H54 (cell line): Measurements from ENCODE around the gene RGS2.
A peak's percentile ranks its signal among the peaks of the same experiment; 100 is the strongest.

Experiments
- DNase-seq: peaks from one replicate; pipeline ENCODE4 v3.0.0; 2011; ENCODE audit warnings: low spot score, mixed read lengths; ENCODE audit not compliant: insufficient read length
- FAIRE-seq: peaks from 3 replicates; lab custom pipeline; 2011; peaks lifted over from hg19 to GRCh38; lab: Jason Lieb, UNC
- POLR2A ChIP-seq: IDR thresholded peaks from 2 replicates; pipeline ENCODE4 v1.6.1; 2011; ENCODE audit warnings: low read depth, mild to moderate bottlenecking, low read length

Gene RGS2

GRCh38 chr1:192807211-192808162 lies 1.4 kb upstream of the RGS2 start:
- DNase-seq (no peak), FAIRE-seq (peak; percentile 71)
- no peak for TF ChIP-seq POLR2A

GRCh38 chr1:192808163-192808517 lies 699 bp upstream of the RGS2 start:
- FAIRE-seq (no peak), DNase-seq (no peak)
- TF ChIP-seq POLR2A, result no peak

GRCh38 chr1:192809307-192810252 lies 741 bp downstream of the RGS2 start:
- DNase-seq, result no peak
- TF ChIP-seq POLR2A, result no peak
- FAIRE-seq, result peak; percentile 73

GRCh38 chr1:192810253-192810880 lies 1.5 kb downstream of the RGS2 start:
- FAIRE-seq, result no peak
- no peak for DNase-seq

GRCh38 chr1:192811006-192811405 lies 2.2 kb downstream of the RGS2 start:
- FAIRE-seq (no peak), DNase-seq (no peak)
- TF ChIP-seq POLR2A, result no peak

More at GRCh38 chr1:192810253-192810880, 1.5 kb downstream of the RGS2 start:
- no peak for TF ChIP-seq POLR2A

GRCh38 chr1:192811594-192812239 lies 2.9 kb downstream of the RGS2 start:
- no peak for FAIRE-seq
- no peak for TF ChIP-seq POLR2A
- no peak for DNase-seq

- FAIRE-seq, result no peak
- no peak for TF ChIP-seq POLR2A
- no peak for DNase-seq
Measured at GRCh38 chr1:192812420-192813209, 3.8 kb downstream of the RGS2 start.

- no peak for TF ChIP-seq POLR2A
- DNase-seq (no peak), FAIRE-seq (no peak)
Measured at GRCh38 chr1:192814805-192815204, 6.0 kb downstream of the RGS2 start.

GRCh38 chr1:192817246-192817645 lies 8.4 kb downstream of the RGS2 start:
- FAIRE-seq (peak; percentile 36), DNase-seq (no peak)
- no peak for TF ChIP-seq POLR2A

- TF ChIP-seq POLR2A, result no peak
- DNase-seq (no peak), FAIRE-seq (no peak)
Measured at GRCh38 chr1:192821296-192821695, 12.5 kb downstream of the RGS2 start.

- DNase-seq, result no peak
- no peak for TF ChIP-seq POLR2A
- no peak for FAIRE-seq
Measured at GRCh38 chr1:192824511-192824910, 15.7 kb downstream of the RGS2 start.

- no peak for TF ChIP-seq POLR2A
- DNase-seq, result no peak
- FAIRE-seq, result no peak
Measured at GRCh38 chr1:192826791-192827546, 18.1 kb downstream of the RGS2 start.
